RWPE2 (cell line): ENCODE measurements around the gene FRMD7.
"Not testable (repeated sequence)": the region's sequence is repeated elsewhere in the genome, so short reads cannot be mapped to it uniquely, and the experiment has no call there.

Experiments
- ATAC-seq: fragments of 200-7000 bp; cut with Tn5 transposase; 3 replicates; pipeline ENCODE4 v1.9.1; 2021; ENCODE audit warnings: low read depth
- DNase-seq: peaks from one replicate; pipeline ENCODE4 v3.0.0-alpha.2; 2020; ENCODE audit warnings: low spot score
- H3K27ac ChIP-seq: fragments of 450-650 bp; 2 replicates; pipeline ENCODE4 v1.5.1; 2017; ENCODE audit warnings: mild to moderate bottlenecking; ENCODE audit not compliant: poor library complexity, severe bottlenecking
- H3K27me3 ChIP-seq: fragments of 250-450 bp; sonication (Bioruptor Pico); 2 replicates; pipeline ENCODE4 v1.5.1; 2021; ENCODE audit warnings: mild to moderate bottlenecking, moderate library complexity; ENCODE audit not compliant: insufficient read depth, poor library complexity, severe bottlenecking
- H3K36me3 ChIP-seq: fragments of 250-450 bp; sonication (Bioruptor Pico); 2 replicates; pipeline ENCODE4 v1.5.1; 2020; ENCODE audit warnings: low read depth, mild to moderate bottlenecking, moderate library complexity
- H3K4me1 ChIP-seq: fragments of 250-450 bp; sonication (Bioruptor Pico); 2 replicates; pipeline ENCODE4 v1.5.1; 2021; ENCODE audit warnings: mild to moderate bottlenecking, moderate library complexity; ENCODE audit not compliant: insufficient read depth, poor library complexity, severe bottlenecking
- H3K4me3 ChIP-seq: fragments of 250-450 bp; sonication (Bioruptor Pico); 2 replicates; pipeline ENCODE4 v1.5.1; 2021; ENCODE audit warnings: mild to moderate bottlenecking, moderate library complexity; ENCODE audit not compliant: severe bottlenecking
- H3K9me3 ChIP-seq: fragments of 250-450 bp; sonication (Bioruptor Pico); 2 replicates; pipeline ENCODE4 v1.5.1; 2021; ENCODE audit warnings: mild to moderate bottlenecking, moderate library complexity; ENCODE audit not compliant: severe bottlenecking
- CTCF ChIP-seq: fragments of 450-650 bp; IDR thresholded peaks from one replicate; pipeline ENCODE4 v1.5.1; 2017; ENCODE audit warnings: mild to moderate bottlenecking, moderate library complexity; ENCODE audit not compliant: poor library complexity, severe bottlenecking

FRMD7 gene

GRCh38 chrX:132115792-132116191, 12.0 kb downstream of the FRMD7 start:
- TF ChIP-seq CTCF, result no peak
- Histone ChIP-seq H3K36me3 (no peaks in the 10 kb centered on the region), H3K9me3 (no peaks in the 10 kb centered on the region), H3K4me1 (no peaks in the 10 kb centered on the region), H3K27me3 (no peaks in the 10 kb centered on the region), H3K4me3 (no peak overlapping the region), H3K27ac (no peak overlapping the region)
- ATAC-seq (no peak), DNase-seq (no peak)

GRCh38 chrX:132114607-132115006, 13.2 kb downstream of the FRMD7 start:
- DNase-seq (no peak), ATAC-seq (no peak)
- Histone ChIP-seq H3K4me3 (no peak overlapping the region), H3K4me1 (no peaks in the 10 kb centered on the region), H3K9me3 (no peaks in the 10 kb centered on the region), H3K27ac (no peak overlapping the region), H3K36me3 (no peaks in the 10 kb centered on the region), H3K27me3 (no peaks in the 10 kb centered on the region)
- no peak for TF ChIP-seq CTCF

DNA sequence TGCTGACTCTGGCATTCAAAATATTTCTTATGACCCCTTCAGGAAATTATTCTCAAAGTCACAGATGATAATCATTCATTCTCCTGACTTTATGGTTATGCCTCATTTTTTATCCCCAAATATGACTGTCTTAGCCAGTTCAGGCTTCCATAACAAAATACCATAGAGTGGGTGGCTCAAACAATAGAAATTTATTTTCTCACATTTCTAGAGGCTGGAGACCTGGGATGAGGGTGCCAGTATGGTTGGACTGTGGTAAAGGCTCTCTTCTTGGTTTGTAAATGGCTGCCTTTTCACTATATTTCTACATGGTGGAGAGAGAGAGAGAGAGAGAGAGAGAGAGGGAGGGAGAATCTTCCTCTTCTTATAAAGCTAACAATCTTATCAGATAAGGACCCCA, 20.5 kb downstream of the FRMD7 start:
- Histone ChIP-seq H3K4me1 (no peaks in the 10 kb centered on the region), H3K27me3 (no peaks in the 10 kb centered on the region), H3K4me3 (no peak overlapping the region), H3K9me3 (no peaks in the 10 kb centered on the region), H3K36me3 (no peaks in the 10 kb centered on the region), H3K27ac (no peak overlapping the region)
- ATAC-seq (no peak), DNase-seq (no peak)
- no peak for TF ChIP-seq CTCF

GRCh38 chrX:132101799-132102198, 26.0 kb downstream of the FRMD7 start:
- DNase-seq, result no peak
- Histone ChIP-seq H3K4me3 (no peak overlapping the region), H3K27ac (no peak overlapping the region), H3K9me3 (no peaks in the 10 kb centered on the region), H3K36me3 (no peaks in the 10 kb centered on the region), H3K4me1 (no peaks in the 10 kb centered on the region), H3K27me3 (no peaks in the 10 kb centered on the region)
- ATAC-seq, result no peak
- TF ChIP-seq CTCF, result no peak

DNA sequence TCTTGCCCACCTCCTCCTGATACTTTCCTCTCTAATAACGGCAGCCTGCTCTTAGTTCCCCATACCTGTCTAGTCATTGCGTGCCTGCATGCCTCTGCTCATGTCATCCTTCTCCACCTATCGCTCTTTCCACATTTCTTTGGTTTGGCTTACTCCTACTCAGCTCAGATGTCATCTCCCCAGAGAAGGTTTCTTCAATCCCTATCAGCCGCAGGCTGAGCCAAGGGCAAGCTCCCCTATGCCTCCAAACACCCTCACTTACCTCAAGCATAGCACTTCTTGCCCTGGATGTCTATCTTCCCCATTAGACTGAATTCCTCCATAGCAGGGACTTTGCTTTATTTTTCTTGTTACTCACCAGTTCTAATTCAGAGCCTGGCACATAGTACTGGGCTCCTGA, 26.6 kb downstream of the FRMD7 start:
- no peak overlapping the region for H3K4me3 ChIP-seq
- H3K4me1 ChIP-seq, result no peaks in the 10 kb centered on the region
- no peaks in the 10 kb centered on the region for H3K9me3 ChIP-seq
- no peak for TF ChIP-seq CTCF
- DNase-seq (no peak), ATAC-seq (no peak)
- no peaks in the 10 kb centered on the region for H3K36me3 ChIP-seq
- no peak overlapping the region for H3K27ac ChIP-seq
- no peaks in the 10 kb centered on the region for H3K27me3 ChIP-seq

DNA sequence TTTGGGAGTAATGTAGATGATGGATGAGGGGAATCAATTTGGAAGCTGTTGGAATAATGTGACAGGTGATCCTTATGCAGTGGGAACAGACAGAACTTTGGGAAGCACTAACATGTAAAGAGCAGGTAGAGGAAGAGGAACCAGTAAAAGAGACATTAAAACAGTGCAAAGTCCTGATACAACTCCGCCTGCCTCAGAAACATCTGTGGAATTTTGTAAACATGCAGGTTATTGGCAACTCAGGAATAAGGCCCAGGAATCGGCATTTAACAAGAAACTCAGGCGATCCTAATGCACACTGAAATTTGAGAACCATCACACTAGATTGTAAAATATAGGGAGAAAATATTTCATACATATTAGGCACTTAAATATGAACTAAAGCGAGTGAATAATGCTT, 29.1 kb downstream of the FRMD7 start:
- not testable (repeated sequence) for H3K27me3 ChIP-seq, H3K4me1 ChIP-seq, H3K27ac ChIP-seq, H3K4me3 ChIP-seq, H3K9me3 ChIP-seq, H3K36me3 ChIP-seq, DNase-seq, ATAC-seq
